ENCODE measurements around the gene MRPL14. TPM values are rescaled to one million over a fixed set of nuclear protein-coding genes. Genes with fewer than 3 reads are reported as not detected.

MRPL14 gene
- total and polyA plus RNA-seq, 9 of the 15 experiments (the other 6 are each of a cell fraction or from before 2014, with no cell fraction given), result 126 to 424 (median 165) TPM

DNA sequence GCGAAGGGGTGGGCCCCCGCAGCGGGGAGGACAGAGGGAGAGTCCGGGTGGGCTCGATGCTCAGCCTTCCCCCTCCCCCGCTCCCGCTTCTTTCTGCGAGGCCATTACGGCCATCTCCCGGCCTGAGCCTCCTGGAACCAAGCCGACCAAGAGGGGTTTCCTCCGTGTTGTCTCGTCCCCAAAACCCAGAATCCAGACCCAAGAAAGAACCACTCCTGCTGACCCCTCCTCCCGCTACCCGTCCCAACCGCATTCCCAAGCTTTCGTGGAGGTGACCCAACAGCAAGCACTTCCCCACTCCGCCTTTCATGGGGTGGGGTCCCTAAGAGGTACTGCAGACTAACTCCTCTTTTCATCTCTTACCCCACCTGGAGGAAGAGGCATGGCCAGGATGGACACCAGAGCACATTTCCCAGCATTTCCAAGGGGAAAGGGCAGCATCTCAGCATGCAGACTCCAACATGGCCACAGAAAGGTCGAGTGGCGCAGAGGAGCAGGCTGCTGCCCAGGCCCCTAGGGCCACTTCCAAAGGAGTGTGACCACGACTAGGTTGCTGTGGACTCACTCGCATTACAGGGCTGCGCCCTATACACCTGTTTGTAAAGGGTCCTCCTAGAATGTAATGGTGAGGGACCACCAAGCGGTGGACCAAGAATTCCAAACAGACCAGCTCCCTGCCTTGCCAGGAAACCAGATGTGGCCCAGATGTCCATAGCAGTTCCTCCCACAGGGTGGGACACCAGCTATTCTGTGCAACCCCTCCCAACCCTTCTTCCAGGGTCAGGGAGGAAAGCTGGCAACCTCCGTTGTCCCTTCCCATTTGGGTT is 53.4 kb downstream of the MRPL14 start (continued):
- TF ChIP-seq ZNF407 (IDR thresholded peaks at IDR 0.05; ENCODE audit: low read depth), result no peak; the same call in 1 of the 2 replicates
- TF ChIP-seq TFAM (CRISPR knock-in tag; conservative IDR thresholded peaks at IDR 0.05), result no peak
- TF ChIP-seq ZNF707 (CRISPR knock-in tag; conservative IDR thresholded peaks at IDR 0.05), result no peak
- no peak; the same call in 1 of the 2 replicates for TF ChIP-seq ESRRA (IDR thresholded peaks at IDR 0.05; ENCODE audit: borderline replicate concordance, low read depth)
- TF ChIP-seq, protein P1, sequence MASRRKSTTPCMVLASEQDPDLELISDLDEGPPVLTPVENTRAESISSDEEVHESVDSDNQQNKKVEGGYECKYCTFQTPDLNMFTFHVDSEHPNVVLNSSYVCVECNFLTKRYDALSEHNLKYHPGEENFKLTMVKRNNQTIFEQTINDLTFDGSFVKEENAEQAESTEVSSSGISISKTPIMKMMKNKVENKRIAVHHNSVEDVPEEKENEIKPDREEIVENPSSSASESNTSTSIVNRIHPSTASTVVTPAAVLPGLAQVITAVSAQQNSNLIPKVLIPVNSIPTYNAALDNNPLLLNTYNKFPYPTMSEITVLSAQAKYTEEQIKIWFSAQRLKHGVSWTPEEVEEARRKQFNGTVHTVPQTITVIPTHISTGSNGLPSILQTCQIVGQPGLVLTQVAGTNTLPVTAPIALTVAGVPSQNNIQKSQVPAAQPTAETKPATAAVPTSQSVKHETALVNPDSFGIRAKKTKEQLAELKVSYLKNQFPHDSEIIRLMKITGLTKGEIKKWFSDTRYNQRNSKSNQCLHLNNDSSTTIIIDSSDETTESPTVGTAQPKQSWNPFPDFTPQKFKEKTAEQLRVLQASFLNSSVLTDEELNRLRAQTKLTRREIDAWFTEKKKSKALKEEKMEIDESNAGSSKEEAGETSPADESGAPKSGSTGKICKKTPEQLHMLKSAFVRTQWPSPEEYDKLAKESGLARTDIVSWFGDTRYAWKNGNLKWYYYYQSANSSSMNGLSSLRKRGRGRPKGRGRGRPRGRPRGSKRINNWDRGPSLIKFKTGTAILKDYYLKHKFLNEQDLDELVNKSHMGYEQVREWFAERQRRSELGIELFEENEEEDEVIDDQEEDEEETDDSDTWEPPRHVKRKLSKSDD (conservative IDR thresholded peaks at IDR 0.05; ENCODE audit: low read length), result no peak
- TF ChIP-seq SRSF7 (optimal IDR thresholded peaks at IDR 0.05; ENCODE audit: low read depth, low read length), result no peak
- no peak for TF ChIP-seq STAT5B (CRISPR knock-in tag; IDR thresholded peaks at IDR 0.05)
- TF ChIP-seq CC2D1A (IDR thresholded peaks at IDR 0.05), result no peak
- TF ChIP-seq TARDBP (IDR thresholded peaks at IDR 0.05), result no peak
- TF ChIP-seq HMG20B (CRISPR knock-in tag; IDR thresholded peaks at IDR 0.05), result no peak
- TF ChIP-seq SAFB (IDR thresholded peaks at IDR 0.05; ENCODE audit: borderline replicate concordance, low read depth, low read length), result no peak
- no peak for TF ChIP-seq DPF2 (IDR thresholded peaks at IDR 0.05)
- TF ChIP-seq KHSRP (IDR thresholded peaks at IDR 0.05), result no peak
- TF ChIP-seq, protein P2, sequence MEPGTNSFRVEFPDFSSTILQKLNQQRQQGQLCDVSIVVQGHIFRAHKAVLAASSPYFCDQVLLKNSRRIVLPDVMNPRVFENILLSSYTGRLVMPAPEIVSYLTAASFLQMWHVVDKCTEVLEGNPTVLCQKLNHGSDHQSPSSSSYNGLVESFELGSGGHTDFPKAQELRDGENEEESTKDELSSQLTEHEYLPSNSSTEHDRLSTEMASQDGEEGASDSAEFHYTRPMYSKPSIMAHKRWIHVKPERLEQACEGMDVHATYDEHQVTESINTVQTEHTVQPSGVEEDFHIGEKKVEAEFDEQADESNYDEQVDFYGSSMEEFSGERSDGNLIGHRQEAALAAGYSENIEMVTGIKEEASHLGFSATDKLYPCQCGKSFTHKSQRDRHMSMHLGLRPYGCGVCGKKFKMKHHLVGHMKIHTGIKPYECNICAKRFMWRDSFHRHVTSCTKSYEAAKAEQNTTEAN (CRISPR knock-in tag; IDR thresholded peaks at IDR 0.05), result no peak
- TF ChIP-seq, protein P3, sequence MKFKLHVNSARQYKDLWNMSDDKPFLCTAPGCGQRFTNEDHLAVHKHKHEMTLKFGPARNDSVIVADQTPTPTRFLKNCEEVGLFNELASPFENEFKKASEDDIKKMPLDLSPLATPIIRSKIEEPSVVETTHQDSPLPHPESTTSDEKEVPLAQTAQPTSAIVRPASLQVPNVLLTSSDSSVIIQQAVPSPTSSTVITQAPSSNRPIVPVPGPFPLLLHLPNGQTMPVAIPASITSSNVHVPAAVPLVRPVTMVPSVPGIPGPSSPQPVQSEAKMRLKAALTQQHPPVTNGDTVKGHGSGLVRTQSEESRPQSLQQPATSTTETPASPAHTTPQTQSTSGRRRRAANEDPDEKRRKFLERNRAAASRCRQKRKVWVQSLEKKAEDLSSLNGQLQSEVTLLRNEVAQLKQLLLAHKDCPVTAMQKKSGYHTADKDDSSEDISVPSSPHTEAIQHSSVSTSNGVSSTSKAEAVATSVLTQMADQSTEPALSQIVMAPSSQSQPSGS (CRISPR knock-in tag; IDR thresholded peaks at IDR 0.05), result no peak

All from K562 (cell line).